ENCODE data around the gene WWOX. TPM values are rescaled to one million over a fixed set of nuclear protein-coding genes. Genes with fewer than 3 reads are reported as not detected.
A peak's percentile ranks its signal among the peaks of the same experiment; 100 is the strongest.

Gene WWOX
- total and polyA plus RNA-seq, 2 of the 8 experiments (the other 6 are each of a cell fraction or from before 2014, with no cell fraction given): 5.4 to 16.7 TPM

- Histone ChIP-seq H2BK15ac (ENCODE audit: low read length) (no peak overlapping the region), H4K20me1 (replicated peaks in 1 of 2; ENCODE audit: control insufficient read depth in 1 of 2, insufficient read depth in 2 of 2, low read length in 2 of 2) (no peaks in the 10 kb centered on the region), H3K56ac (replicated peaks; ENCODE audit: insufficient read length, low read depth, low read length) (no peak overlapping the region), H2AK5ac (ENCODE audit: low read depth, low read length) (no peak overlapping the region), H3K23me2 (ENCODE audit: low read depth, low read length) (no peaks in the 10 kb centered on the region), H2BK20ac (ENCODE audit: low read length) (no peak overlapping the region), H2BK5ac (ENCODE audit: low read depth, low read length) (no peak overlapping the region), H3K4me3 (ENCODE audit: extremely low read depth in 1 of 4, insufficient read depth in 2 of 4, low read depth in 3 of 4, low read length in 4 of 4) (no peak overlapping the region), H3K4me2 (ENCODE audit: insufficient read depth in 1 of 2, low read depth in 2 of 2, low read length in 2 of 2) (no peak overlapping the region), H3K9me3 (ENCODE audit: insufficient read depth in 2 of 2, low read depth in 1 of 2, low read length in 1 of 2) (no peaks in the 10 kb centered on the region), H3K9ac (replicated peaks in 1 of 4; ENCODE audit: extremely low read depth in 1 of 4, low read depth in 3 of 4, low read length in 3 of 4) (no peak overlapping the region), H3K36me3 (ENCODE audit: control insufficient read depth in 2 of 4, insufficient read depth in 4 of 4, low read length in 3 of 4) (no peaks in the 10 kb centered on the region), H4K8ac (ENCODE audit: extremely low read depth, insufficient read depth, low read length) (no peak overlapping the region), H4K5ac (ENCODE audit: insufficient read length, low read depth, low read length) (no peak overlapping the region), H3K4ac (replicated peaks; ENCODE audit: insufficient read length, low read depth, low read length) (no peak overlapping the region), H3K79me1 (ENCODE audit: low read depth, low read length) (no peaks in the 10 kb centered on the region), H2BK12ac (ENCODE audit: low read depth, low read length) (no peak overlapping the region), H4K91ac (replicated peaks; ENCODE audit: insufficient read length, low read length) (no peak overlapping the region), H3K27me3 (replicated peaks in 1 of 4; ENCODE audit: control insufficient read depth in 3 of 4, extremely low read depth in 1 of 4, insufficient read depth in 3 of 4, low read length in 3 of 4) (no peaks in the 10 kb centered on the region), H2AFZ (ENCODE audit: low read length) (no peak overlapping the region), H2BK120ac (replicated peaks; ENCODE audit: low read depth, low read length) (no peak overlapping the region), H3K4me1 (replicated peaks in 1 of 4; ENCODE audit: control insufficient read depth in 3 of 4, insufficient read depth in 4 of 4, low read length in 3 of 4) (no peaks in the 10 kb centered on the region), H3K14ac (ENCODE audit: insufficient read length) (no peak overlapping the region), H3K79me2 (ENCODE audit: control insufficient read depth in 1 of 2, insufficient read depth in 2 of 2, low read length in 2 of 2) (no peaks in the 10 kb centered on the region), H3K23ac (ENCODE audit: insufficient read length) (no peak overlapping the region), H3K27ac (ENCODE audit: low read depth, low read length) (no peak overlapping the region), H3K18ac (ENCODE audit: extremely low read depth, low read length) (no peak overlapping the region)
- CTCF ChIA-PET (ENCODE audit: partially characterized antibody): no interaction called here
- no peak for FAIRE-seq
- WGBS, 2 experiments (ENCODE audit: extremely low coverage in 1 of 2, insufficient coverage in 1 of 2, insufficient read length in 1 of 2, insufficient replicate concordance in 2 of 2, low coverage in 1 of 2, low lambda C conversion rate in 2 of 2, missing lambda C conversion rate in 1 of 2): 91% methylated on average over 4 of the region's 4 CpGs; no CpG with 5 or more reads in 1 of the 2 experiments
- peak in 1 of 2 experiments; percentile 6 for DNase-seq (ENCODE audit: low read depth in 1 of 2, low spot score in 2 of 2)
- POLR2A ChIA-PET (ENCODE audit: partially characterized antibody): no interaction called here
- TF ChIP-seq EGR1 (IDR thresholded peaks at IDR 0.05; ENCODE audit: borderline replicate concordance, low read depth, low read length): no peak
- no peak for TF ChIP-seq SP4 (IDR thresholded peaks at IDR 0.05; ENCODE audit: low read length)
- TF ChIP-seq PHF8 (conservative IDR thresholded peaks at IDR 0.05; ENCODE audit: low read depth, low read length): no peak
- no peak for TF ChIP-seq CEBPB (IDR thresholded peaks at IDR 0.05; ENCODE audit: low read depth, low read length)
- no peak for TF ChIP-seq NANOG (IDR thresholded peaks at IDR 0.05; ENCODE audit: insufficient read depth, low read depth, low read length, poor library complexity, severe bottlenecking)
- no peak for TF ChIP-seq RFX5 (IDR thresholded peaks at IDR 0.05; ENCODE audit: borderline replicate concordance, low read depth, low read length)
- TF ChIP-seq SRF (IDR thresholded peaks at IDR 0.05; ENCODE audit: low read depth, low read length): no peak
- no peak for TF ChIP-seq KDM4A (IDR thresholded peaks at IDR 0.05; ENCODE audit: low read depth, low read length, severe bottlenecking)
- TF ChIP-seq SAP30 (IDR thresholded peaks at IDR 0.05; ENCODE audit: insufficient read depth, insufficient replicate concordance, low read length): no peak
- no peak for TF ChIP-seq RNF2 (IDR thresholded peaks at IDR 0.05; ENCODE audit: borderline replicate concordance, low read depth, low read length, missing control alignments, poor library complexity, severe bottlenecking)
- no peak for TF ChIP-seq GABPA (IDR thresholded peaks at IDR 0.05; ENCODE audit: borderline replicate concordance, insufficient read depth, low read length)
- TF ChIP-seq HDAC2 (IDR thresholded peaks at IDR 0.05; ENCODE audit: borderline replicate concordance in 1 of 2, low read depth in 2 of 2, low read length in 2 of 2): no peak
- TF ChIP-seq EZH2 (IDR thresholded peaks at IDR 0.05; ENCODE audit: low read depth, low read length, severe bottlenecking): no peak
- TF ChIP-seq POLR2AphosphoS5 (IDR thresholded peaks at IDR 0.05; ENCODE audit: low read depth, low read length): no peak
These were observed 334.9 kb downstream of the WWOX start for GRCh38 chr16:78434401-78434800.

All from H1 (cell line).